GM18951 (cell line): Measurements from ENCODE around the gene TSPAN2.
"Not testable (repeated sequence)": the region's sequence is repeated elsewhere in the genome, so short reads cannot be mapped to it uniquely, and the experiment has no call there.

Experiments
- POLR2A ChIP-seq: IDR thresholded peaks from 4 replicates; pipeline ENCODE4 v1.6.1; 2011; ENCODE audit warnings: mild to moderate bottlenecking; ENCODE audit not compliant: insufficient read length, insufficient read depth; ENCODE audit errors: extremely low read depth
- in situ Hi-C: fragments of 300-500 bp; cut with MboI; formaldehyde crosslinking; loops from one replicate; pipeline ENCODE4 v1.12.0; 2022; ENCODE audit warnings: low sequenced_read_pairs, mixed read lengths, inconsistent platforms; ENCODE audit not compliant: unreplicated experiment

TSPAN2 gene

DNA sequence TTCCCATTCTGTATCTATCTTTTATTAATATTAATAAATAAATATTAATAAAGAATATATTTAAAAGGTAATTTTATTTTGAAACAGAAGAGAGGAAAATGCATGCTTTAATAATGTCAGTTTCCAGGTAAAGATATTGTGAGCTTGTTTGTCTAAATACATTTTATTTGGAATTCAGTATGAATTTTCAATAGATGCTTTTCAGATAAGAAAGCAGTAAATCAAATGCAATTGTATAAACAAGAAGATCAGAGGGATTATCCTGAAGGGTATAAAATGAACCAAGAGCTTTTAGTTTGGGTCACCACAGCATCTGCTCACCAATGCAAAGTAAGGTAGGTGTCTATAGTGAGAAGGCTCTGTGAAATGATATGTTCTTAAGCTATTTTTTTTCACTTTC is 59.8 kb downstream of the TSPAN2 start, which contains the start of gene TSHB:
Gene TSHB, plus strand, starts transcription at position 301 of the 400 bp plus-strand sequence. CDS start 3,537 bp downstream, outside the sequence.
- in situ Hi-C loops, result no loop called here
- TF ChIP-seq POLR2A, result no peak

DNA sequence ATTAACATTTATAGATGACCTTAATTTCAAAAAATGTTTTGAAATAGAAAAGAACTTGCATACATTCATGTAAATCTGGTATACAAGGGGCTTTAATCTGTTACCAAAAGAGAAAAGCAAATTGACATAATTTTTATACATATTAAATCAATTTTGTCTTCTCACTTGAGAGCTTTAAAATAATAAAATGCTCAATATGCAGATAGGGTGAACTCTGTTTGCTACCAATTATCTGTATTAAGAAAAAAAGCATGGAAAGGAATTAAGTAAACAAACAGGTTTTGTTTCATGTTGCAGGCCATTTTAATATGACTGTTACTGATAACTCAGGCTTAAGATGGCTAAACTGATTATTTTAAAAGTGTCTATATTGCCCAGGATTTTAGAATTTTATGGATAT is 65.7 kb downstream of the TSPAN2 start:
- no peak for TF ChIP-seq POLR2A
- in situ Hi-C loops, result no loop called here

DNA sequence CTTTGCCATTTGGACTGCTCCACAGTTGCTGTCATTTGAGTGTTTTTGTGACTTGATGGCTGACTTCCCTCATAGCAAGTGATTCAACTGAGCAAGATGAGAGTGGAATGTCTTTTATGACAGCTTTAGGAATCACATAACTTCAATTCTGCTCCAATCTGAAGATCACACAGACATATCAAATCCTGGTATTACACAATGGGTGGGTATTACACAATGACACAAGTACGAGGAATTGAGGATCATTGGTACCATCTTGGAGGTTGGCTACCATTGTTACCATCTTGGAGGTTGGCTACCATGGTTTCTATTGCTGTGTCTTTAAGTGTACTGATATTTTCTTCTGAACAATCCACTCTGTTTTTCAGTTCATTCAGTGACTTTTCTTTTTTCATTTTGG is 68.2 kb downstream of the TSPAN2 start:
- in situ Hi-C loops, result no loop called here

DNA sequence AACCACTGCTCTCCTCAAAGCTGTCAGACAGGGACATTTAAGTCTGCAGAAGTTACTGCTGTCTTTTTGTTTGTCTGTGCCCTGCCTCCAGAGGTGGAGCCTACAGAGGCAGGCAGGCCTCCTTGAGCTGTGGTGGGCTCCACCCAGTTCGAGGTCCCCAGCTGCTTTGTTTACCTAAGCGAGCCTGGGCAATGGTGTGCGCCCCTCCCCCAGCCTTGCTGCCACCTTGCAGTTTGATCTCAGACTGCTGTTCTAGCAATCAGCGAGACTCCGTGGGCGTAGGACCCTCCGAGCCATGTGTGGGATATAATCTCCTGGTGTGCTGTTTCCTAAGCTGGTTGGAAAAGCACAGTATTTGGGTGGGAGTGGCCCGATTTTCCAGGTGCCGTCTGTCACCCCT is 69.8 kb downstream of the TSPAN2 start:
- in situ Hi-C loops, result not testable (repeated sequence)

More for the DNA sequence above, 68.2 kb downstream of the TSPAN2 start:
- no peak for TF ChIP-seq POLR2A

DNA sequence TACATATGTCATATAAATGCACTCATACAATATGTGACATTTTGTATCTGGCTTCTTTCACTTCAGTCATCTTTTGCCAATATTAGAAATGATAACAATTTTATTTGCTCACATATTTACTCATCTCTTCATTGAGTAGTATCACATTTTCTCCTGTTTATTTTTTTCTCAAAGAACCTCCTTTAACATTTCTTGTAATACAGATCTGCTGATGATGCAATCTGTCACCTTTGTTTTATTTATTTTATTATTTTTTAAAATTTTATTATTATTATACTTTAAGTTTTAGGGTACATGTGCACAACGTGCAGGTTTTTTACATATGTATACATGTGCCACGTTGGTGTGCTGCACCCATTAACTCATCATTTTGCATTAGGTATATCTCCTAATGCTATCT is 75.5 kb downstream of the TSPAN2 start:
- in situ Hi-C loops, result no loop called here
- no peak for TF ChIP-seq POLR2A

DNA sequence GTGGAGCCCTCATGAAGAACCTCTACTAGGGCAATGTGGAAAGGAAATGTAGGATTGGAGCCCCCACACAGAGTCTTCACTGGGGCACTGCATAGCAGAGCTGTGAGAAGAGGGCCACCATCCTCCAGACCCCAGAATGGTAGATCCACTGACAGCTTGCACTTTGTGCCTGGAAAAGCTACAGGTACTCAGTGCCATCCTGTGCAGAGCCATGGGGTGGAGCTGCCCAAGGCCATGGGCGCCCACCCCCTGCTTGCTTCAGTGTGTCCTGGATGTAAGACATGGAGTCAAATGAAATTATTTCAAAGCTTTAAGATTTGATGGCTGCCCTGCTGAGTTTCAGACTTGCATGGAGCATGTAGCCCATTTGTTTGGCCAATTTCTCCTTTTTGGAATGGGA is 76.9 kb downstream of the TSPAN2 start:
- in situ Hi-C loops, result no loop called here
- no peak for TF ChIP-seq POLR2A

DNA sequence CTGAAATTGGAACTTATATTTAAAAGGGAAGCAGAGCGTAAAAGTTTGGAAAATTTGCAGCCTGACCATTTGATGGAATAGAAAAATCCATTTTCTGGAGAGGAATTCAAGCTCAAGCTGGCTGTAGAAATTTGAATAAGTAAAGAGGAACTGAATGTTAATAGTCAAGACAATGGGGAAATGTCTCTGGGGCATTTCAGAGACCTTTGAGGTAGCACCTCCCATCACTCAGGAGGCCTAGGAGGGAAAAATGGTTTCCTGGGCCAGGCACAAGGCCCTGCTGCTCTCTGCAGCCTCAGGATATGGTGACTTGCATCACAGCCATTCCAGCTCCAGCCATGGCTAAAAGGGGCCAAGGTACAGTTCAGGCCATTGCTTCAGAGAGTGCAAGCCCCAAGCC is 77.3 kb downstream of the TSPAN2 start:
- in situ Hi-C loops, result no loop called here
- no peak for TF ChIP-seq POLR2A

DNA sequence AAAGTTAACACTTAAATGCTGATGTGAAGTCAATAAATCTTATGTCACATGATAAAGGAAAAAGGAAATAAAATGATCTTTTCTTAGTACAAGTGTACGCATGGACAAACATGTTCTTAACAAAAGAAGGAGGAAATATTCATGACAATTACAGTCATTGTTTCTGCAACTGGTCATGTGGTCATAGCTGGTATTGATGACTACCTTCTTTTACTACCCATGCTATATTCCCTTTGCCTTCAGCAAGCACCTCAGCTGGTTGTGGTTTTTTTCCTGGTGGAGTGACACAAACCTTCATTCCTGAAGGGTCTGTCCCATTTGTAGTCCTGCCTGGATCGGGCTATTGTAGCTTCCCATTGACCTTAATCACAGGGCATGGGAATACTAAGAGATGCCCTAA is 83.1 kb downstream of the TSPAN2 start:
- in situ Hi-C loops, result no loop called here
- TF ChIP-seq POLR2A, result no peak
